Astrocyte of the cerebellum (primary cell): Measurements from ENCODE around the gene GPATCH3.
A peak's percentile ranks its signal among the peaks of the same experiment; 100 is the strongest.
"Not testable (repeated sequence)": the region's sequence is repeated elsewhere in the genome, so short reads cannot be mapped to it uniquely, and the experiment has no call there.

Source experiments
- DNase-seq: peaks from one replicate; pipeline ENCODE4 v3.0.0-alpha.2; 2011; ENCODE audit warnings: low read depth
- H3K4me3 ChIP-seq: 2 replicates; pipeline ENCODE4 v1.5.1; 2011; ENCODE audit warnings: mild to moderate bottlenecking, low read depth, low read length, moderate library complexity
- in situ Hi-C: cut with HindIII; loops from 2 replicates; pipeline ENCODE4 v1.10.0; 2017; ENCODE audit warnings: low sequenced_read_pairs
- TF ChIP-seq, protein P1 (sequence below): IDR thresholded peaks from 2 replicates; pipeline ENCODE4 v1.5.1; 2012; ENCODE audit warnings: low read length, low read depth, moderate library complexity, mild to moderate bottlenecking; ENCODE audit errors: missing control alignments

GPATCH3 gene

DNA sequence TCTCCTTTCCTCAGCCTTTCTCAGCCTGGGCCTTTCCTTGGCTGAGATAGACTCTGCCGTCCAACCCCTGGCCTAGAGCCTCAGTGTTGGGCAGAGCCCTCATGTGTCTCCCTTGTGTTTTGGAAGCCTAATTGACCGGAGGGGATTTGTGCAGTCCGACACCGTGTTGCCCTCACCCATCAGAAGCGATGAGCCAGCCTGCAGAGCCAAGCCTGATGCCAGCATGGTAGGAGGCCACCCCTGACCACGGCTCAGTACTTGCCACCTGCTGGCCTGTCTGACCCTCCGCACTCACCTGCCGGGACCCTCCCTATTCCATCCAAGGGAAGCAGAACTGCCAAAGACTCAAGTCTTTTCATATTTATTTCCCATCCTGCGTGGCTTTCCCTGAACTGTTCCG lies 46.7 kb downstream of the GPATCH3 start:
- TF ChIP-seq, protein P1, sequence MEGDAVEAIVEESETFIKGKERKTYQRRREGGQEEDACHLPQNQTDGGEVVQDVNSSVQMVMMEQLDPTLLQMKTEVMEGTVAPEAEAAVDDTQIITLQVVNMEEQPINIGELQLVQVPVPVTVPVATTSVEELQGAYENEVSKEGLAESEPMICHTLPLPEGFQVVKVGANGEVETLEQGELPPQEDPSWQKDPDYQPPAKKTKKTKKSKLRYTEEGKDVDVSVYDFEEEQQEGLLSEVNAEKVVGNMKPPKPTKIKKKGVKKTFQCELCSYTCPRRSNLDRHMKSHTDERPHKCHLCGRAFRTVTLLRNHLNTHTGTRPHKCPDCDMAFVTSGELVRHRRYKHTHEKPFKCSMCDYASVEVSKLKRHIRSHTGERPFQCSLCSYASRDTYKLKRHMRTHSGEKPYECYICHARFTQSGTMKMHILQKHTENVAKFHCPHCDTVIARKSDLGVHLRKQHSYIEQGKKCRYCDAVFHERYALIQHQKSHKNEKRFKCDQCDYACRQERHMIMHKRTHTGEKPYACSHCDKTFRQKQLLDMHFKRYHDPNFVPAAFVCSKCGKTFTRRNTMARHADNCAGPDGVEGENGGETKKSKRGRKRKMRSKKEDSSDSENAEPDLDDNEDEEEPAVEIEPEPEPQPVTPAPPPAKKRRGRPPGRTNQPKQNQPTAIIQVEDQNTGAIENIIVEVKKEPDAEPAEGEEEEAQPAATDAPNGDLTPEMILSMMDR: no peak
- DNase-seq: no peak
- in situ Hi-C loops: no loop called here
- no peak overlapping the region for H3K4me3 ChIP-seq

DNA sequence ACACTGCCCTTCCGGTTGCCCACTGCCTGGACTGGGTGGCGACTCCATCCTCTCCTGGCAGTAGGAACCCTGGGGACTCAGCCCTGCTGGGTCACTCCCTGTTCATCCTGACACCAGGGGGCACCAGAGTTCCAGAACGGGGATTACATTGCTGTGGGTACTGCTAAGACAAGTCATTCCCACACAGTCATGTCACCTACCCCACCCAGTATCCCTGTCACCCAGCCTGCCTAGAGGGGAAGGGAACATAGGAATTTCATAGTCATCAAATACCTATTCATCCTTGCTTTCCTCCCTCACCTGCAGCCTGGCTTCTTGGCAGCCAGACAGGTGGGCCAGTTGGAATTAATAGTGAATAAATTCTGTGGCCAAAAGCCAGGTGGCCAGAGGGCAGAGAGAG lies 47.1 kb downstream of the GPATCH3 start:
- in situ Hi-C loops: no loop called here
- DNase-seq: peak; percentile 39
- TF ChIP-seq, protein P1: peak; percentile 88
- H3K4me3 ChIP-seq: no peak overlapping the region

DNA sequence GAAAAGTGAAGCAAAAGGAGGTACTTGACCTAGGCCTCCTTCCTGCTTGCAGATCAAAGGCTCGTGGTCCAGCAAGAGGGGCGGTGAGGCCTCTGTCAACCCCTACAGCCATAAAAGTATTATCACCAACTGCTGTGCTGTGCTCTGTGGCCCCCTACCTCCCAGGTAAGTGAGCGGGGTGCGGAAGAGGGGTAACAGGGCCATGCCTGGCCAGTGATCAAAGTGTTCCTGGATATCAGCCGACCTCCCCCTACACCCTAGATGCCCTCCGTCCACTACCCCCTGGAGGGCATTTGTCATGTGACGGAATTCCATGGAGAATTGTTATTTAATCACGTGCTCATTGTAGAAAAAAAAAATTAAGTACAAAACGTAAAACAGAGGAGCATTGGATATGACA lies 47.6 kb downstream of the GPATCH3 start:
- TF ChIP-seq, protein P1: no peak
- DNase-seq: no peak
- no peak overlapping the region for H3K4me3 ChIP-seq
- in situ Hi-C loops: no loop called here

DNA sequence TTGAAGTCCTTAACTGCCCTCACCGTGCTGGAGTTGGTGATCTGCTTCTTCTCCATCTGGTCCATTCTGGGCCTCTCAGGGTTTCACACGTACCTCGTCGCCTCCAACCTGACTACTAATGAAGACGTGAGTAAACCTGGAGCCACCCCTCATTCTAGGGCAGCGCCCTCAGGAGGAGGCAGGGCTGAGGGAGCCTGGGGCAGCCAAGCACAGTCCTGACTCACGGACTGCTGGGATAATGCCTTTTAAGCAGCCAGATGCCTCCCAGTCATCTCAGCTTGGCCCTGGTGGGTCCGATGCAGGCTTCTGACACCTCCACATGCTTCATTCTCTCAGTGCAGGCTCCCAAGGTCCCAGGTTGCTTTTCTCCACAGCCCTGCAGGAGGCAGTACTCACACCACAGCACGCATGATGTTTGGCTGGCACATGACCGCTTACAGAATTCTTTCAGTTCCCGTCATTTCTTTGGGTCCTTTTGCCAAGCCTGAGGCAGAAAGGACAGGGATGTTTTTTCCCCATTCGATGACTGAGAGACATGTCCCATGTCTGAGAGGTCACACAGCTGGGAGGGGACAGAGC lies 49.1 kb downstream of the GPATCH3 start:
- TF ChIP-seq, protein P1: peak; percentile 23
- no peak overlapping the region for H3K4me3 ChIP-seq
- in situ Hi-C loops: no loop called here
- DNase-seq: no peak

DNA sequence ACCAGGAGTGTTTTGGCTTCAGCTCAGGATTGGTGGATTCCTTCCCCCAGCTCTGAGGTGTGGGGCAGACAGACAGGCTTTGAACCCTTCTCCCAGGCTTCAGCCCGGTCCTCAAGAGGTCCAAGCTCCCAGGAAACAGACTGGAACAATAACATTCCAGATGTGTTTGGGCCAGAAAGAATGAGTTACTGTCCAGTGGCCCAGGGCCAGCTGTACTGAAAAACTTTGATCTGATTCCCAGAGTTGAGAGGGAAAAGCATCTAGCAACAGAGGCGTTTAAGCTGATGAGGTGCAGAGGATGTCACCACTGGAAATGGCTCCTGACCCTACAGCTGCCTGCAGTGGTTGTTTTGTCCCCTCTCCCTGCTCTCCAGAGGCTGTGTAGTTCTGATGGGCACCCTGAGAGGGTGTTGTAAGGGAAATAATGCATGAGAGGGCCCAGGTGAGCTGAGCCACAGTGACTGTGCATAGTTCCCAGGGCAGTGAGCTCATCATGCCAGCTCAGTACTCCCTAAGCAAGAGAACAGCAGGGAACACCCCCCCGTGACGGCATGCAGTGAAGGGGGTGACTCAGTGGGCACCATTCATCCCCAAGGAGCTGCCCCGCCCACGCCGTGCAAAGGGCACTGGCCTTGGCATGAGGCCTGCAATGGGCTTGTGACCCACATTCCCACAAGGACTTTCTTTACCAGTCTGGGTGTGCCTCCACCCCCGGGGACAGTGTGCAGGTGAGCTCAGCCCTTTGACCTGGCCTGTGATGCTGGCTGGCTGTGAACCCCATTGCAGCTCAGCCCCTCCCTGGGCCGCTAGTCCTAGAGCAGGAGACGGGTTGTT lies 51.1 kb downstream of the GPATCH3 start:
- in situ Hi-C loops: no loop called here
- TF ChIP-seq, protein P1: peak; percentile 8
- DNase-seq: peak; percentile 36

DNA sequence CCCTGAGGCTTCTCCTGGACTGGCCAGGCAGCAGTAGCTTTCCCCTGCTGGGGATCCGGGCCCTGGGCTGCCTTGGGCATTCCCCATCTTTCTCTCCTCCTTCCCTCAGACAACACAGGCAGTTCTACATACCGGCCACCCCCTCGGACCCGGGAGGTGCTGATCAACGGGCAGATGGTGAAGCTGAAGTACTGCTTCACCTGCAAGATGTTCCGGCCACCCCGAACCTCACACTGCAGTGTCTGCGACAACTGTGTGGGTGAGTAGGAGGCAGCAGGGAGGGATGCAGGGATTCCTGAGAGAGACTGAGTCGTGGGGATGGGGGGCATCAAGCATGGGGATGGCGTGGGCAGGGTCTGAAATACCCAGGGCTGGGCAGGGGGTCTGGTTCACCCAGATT lies 51.8 kb downstream of the GPATCH3 start:
- in situ Hi-C loops: no loop called here
- no peak for DNase-seq
- no peak overlapping the region for H3K4me3 ChIP-seq
- TF ChIP-seq, protein P1: no peak

More for the DNA sequence above, 51.1 kb downstream of the GPATCH3 start:
- H3K4me3 ChIP-seq: no peak overlapping the region

DNA sequence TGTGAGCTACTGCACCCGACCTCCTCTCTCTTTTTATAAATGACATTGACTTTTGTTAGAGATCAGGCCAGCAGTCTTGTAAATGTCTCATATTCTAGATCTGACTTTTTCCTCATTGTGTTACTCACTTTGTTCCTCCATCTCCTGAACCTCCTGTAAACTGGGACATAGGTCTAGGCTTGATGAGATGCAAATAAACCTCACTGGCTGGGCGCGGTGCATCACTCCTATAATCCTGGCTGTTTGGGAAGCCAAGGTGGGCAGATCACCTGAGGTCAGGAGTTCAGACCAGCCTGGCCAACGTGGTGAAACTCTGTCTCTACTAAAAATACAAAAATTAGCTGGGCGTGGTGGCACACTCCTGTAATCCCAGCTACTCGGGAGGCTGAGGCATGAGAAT lies 52.4 kb downstream of the GPATCH3 start:
- DNase-seq, in situ Hi-C loops, H3K4me3 ChIP-seq: not testable (repeated sequence)
